ENCODE data around the gene ERP27. TPM values are rescaled to one million over a fixed set of nuclear protein-coding genes. Genes with fewer than 3 reads are reported as not detected.
A peak's percentile ranks its signal among the peaks of the same experiment; 100 is the strongest.

Gene ERP27
- total and polyA plus RNA-seq, 2 donors from 2014 or later: 11.0 to 35.3 TPM

DNA sequence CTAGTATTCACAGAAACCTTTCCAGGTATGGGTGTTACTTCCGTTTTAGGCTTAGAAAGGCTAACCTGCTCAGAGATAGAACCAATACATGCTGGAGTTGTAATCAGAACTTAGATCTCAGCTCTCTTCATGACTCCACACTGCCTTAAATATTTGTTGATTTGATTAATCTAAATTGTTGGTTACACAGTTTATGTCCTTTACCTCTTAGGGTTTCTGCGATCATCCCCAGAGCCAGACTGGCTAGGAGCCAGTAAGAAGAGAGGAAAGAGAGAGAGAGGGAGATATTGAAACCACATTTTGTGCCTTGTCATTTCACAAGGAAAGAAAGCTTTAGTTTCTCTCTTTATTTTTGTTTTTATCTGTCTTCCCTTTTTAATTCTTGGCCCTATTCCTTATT lies 35.9 kb downstream of the ERP27 start:
- TF ChIP-seq, protein P1, sequence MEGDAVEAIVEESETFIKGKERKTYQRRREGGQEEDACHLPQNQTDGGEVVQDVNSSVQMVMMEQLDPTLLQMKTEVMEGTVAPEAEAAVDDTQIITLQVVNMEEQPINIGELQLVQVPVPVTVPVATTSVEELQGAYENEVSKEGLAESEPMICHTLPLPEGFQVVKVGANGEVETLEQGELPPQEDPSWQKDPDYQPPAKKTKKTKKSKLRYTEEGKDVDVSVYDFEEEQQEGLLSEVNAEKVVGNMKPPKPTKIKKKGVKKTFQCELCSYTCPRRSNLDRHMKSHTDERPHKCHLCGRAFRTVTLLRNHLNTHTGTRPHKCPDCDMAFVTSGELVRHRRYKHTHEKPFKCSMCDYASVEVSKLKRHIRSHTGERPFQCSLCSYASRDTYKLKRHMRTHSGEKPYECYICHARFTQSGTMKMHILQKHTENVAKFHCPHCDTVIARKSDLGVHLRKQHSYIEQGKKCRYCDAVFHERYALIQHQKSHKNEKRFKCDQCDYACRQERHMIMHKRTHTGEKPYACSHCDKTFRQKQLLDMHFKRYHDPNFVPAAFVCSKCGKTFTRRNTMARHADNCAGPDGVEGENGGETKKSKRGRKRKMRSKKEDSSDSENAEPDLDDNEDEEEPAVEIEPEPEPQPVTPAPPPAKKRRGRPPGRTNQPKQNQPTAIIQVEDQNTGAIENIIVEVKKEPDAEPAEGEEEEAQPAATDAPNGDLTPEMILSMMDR (IDR thresholded peaks at IDR 0.05; ENCODE audit: borderline replicate concordance, extremely low read depth, insufficient read depth): no peak
- FAIRE-seq: no peak

DNA sequence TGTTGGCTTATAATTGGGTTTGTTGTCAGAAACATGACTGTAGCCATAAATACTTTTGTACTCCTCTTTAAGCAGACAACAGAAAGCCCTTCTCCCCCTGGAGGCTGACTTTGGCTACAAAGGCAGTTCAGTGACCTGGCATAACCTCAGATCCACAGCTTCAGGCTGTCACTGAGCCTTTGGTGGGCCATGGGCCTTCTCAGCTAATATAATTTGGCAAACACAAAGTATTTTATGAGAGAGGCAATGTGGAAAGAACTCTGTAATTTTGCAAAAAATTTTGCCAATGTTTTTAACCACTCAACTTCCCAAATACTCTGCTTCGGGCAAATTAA lies 37.1 kb downstream of the ERP27 start:
- Histone ChIP-seq H3K4me3 (ENCODE audit: low read length in 3 of 3) (no peak overlapping the region), H3K4me1 (ENCODE audit: control insufficient read depth in 2 of 3, insufficient read depth in 2 of 3, low read depth in 1 of 3, low read length in 3 of 3) (peaks cover 0 to 7% (median 0%) of the 10 kb centered on the region in 3 donors), H3K27me3 (ENCODE audit: control insufficient read depth, insufficient read depth, low read length) (no peaks in the 10 kb centered on the region), H3K36me3 (ENCODE audit: control insufficient read depth in 2 of 3, insufficient read depth in 3 of 3, low read length in 3 of 3) (no peaks in the 10 kb centered on the region), H3K9me3 (ENCODE audit: control insufficient read depth in 2 of 3, insufficient read depth in 1 of 3, low read length in 3 of 3) (no peaks in the 10 kb centered on the region), H3K27ac (ENCODE audit: low read depth in 2 of 2, low read length in 2 of 2) (no peak overlapping the region), H3K9ac (ENCODE audit: low read length in 3 of 3) (no peak overlapping the region)
- DNase-seq: peak in 1 of 5 donors; percentile 57
- FAIRE-seq: no peak
- TF ChIP-seq, protein P1 (IDR thresholded peaks at IDR 0.05; ENCODE audit: borderline replicate concordance, extremely low read depth, insufficient read depth): no peak
- intact Hi-C loops (cut with DNase I): no loop called here

More for the DNA sequence above, 35.9 kb downstream of the ERP27 start:
- Histone ChIP-seq H3K9me3 (ENCODE audit: control insufficient read depth in 2 of 3, insufficient read depth in 1 of 3, low read length in 3 of 3) (no peaks in the 10 kb centered on the region), H3K27ac (ENCODE audit: low read depth in 2 of 2, low read length in 2 of 2) (no peak overlapping the region), H3K9ac (ENCODE audit: low read length in 3 of 3) (no peak overlapping the region), H3K36me3 (ENCODE audit: control insufficient read depth in 2 of 3, insufficient read depth in 3 of 3, low read length in 3 of 3) (no peaks in the 10 kb centered on the region), H3K27me3 (ENCODE audit: control insufficient read depth, insufficient read depth, low read length) (no peaks in the 10 kb centered on the region), H3K4me3 (ENCODE audit: low read length in 3 of 3) (no peak overlapping the region), H3K4me1 (ENCODE audit: control insufficient read depth in 2 of 3, insufficient read depth in 2 of 3, low read depth in 1 of 3, low read length in 3 of 3) (peaks cover 0 to 7% (median 0%) of the 10 kb centered on the region in 3 donors)
- intact Hi-C loops (cut with DNase I): no loop called here
- no peak for DNase-seq

DNA sequence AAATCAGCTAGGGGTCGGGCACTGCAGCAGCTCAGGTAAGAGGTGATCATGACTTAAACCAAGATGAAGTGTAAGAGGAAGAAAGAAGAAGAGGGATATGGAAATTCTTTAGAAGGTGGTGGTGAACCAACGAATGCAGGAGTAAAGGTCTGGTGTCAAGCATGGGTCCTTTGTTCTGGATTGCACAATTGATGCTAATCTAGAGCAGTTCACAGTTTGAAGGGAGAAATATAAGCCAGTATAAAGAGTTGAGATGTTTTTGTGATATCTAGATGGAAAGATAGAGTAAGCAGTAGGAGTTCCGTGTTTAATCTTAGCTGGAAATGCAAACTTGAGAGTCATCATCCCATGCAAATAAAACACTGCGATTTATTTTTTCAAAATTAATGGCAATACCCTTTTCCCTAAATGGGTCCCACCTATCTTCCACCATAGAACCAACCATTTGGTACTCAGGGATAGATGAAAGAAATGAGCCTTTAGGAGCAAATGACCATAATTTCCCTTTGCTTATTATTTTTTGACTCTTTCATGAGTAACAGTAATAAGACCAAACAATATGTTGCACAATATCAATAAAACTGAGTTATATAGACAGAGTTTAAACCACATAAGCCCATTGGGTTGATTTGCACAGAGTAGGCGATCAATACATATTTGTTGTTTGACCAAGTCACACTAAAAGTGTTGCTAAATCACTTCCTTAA lies 37.7 kb downstream of the ERP27 start:
- H3K4me3 ChIP-seq (ENCODE audit: low read length in 3 of 3): no peak overlapping the region
- no peak overlapping the region for H3K27ac ChIP-seq (ENCODE audit: low read depth in 2 of 2, low read length in 2 of 2)
- no peak overlapping the region for H3K9ac ChIP-seq (ENCODE audit: low read length in 3 of 3)
- intact Hi-C loops (cut with DNase I): no loop called here
- H3K27me3 ChIP-seq (ENCODE audit: control insufficient read depth, insufficient read depth, low read length): no peaks in the 10 kb centered on the region
- DNase-seq (no peak), FAIRE-seq (no peak)
- H3K36me3 ChIP-seq (ENCODE audit: control insufficient read depth in 2 of 3, insufficient read depth in 3 of 3, low read length in 3 of 3): no peaks in the 10 kb centered on the region
- TF ChIP-seq, protein P1 (IDR thresholded peaks at IDR 0.05; ENCODE audit: borderline replicate concordance, extremely low read depth, insufficient read depth): no peak
- no peaks in the 10 kb centered on the region for H3K9me3 ChIP-seq (ENCODE audit: control insufficient read depth in 2 of 3, insufficient read depth in 1 of 3, low read length in 3 of 3)
- peaks cover 0 to 7% (median 0%) of the 10 kb centered on the region in 3 donors for H3K4me1 ChIP-seq (ENCODE audit: control insufficient read depth in 2 of 3, insufficient read depth in 2 of 3, low read depth in 1 of 3, low read length in 3 of 3)
